Mucosa of stomach (tissue), 1 donor: ENCODE data around the gene ABLIM1.

Source experiments
- H3K27me3 ChIP-seq: one replicate; pipeline ENCODE4 v1.7.0; 2013; ENCODE audit warnings: mild to moderate bottlenecking, low read length; ENCODE audit not compliant: control insufficient read depth, insufficient read depth
- H3K36me3 ChIP-seq: one replicate; pipeline ENCODE4 v1.7.0; 2013; ENCODE audit warnings: low read length; ENCODE audit not compliant: control insufficient read depth, insufficient read depth
- H3K4me1 ChIP-seq: one replicate; pipeline ENCODE4 v1.7.0; 2013; ENCODE audit warnings: mild to moderate bottlenecking, low read length; ENCODE audit not compliant: control insufficient read depth, insufficient read depth
- H3K4me3 ChIP-seq: one replicate; pipeline ENCODE4 v1.7.0; 2013; ENCODE audit warnings: low read length
- H3K9ac ChIP-seq: one replicate; pipeline ENCODE4 v1.7.0; 2013; ENCODE audit warnings: mild to moderate bottlenecking, low read length, moderate library complexity
- H3K9me3 ChIP-seq: one replicate; pipeline ENCODE4 v1.7.0; 2013; ENCODE audit warnings: mild to moderate bottlenecking, low read length, moderate library complexity; ENCODE audit not compliant: control insufficient read depth
- donor health status: Pancreatic carcinoma.

ABLIM1 gene

GRCh38 chr10:114396464-114396863, 261.6 kb downstream of the ABLIM1 start:
- Histone ChIP-seq H3K4me1 (peaks cover 20% of the 10 kb centered on the region), H3K36me3 (no peaks in the 10 kb centered on the region), H3K27me3 (no peaks in the 10 kb centered on the region), H3K9ac (no peak overlapping the region), H3K4me3 (no peak overlapping the region), H3K9me3 (no peaks in the 10 kb centered on the region)

GRCh38 chr10:114395366-114396022, 262.6 kb downstream of the ABLIM1 start:
- Histone ChIP-seq H3K36me3 (no peaks in the 10 kb centered on the region), H3K9me3 (no peaks in the 10 kb centered on the region), H3K4me3 (no peak overlapping the region), H3K27me3 (no peaks in the 10 kb centered on the region), H3K4me1 (peaks cover 20% of the 10 kb centered on the region), H3K9ac (no peak overlapping the region)

- Histone ChIP-seq H3K9ac (no peak overlapping the region), H3K9me3 (no peaks in the 10 kb centered on the region), H3K4me3 (no peak overlapping the region), H3K27me3 (no peaks in the 10 kb centered on the region), H3K4me1 (peaks cover 15% of the 10 kb centered on the region), H3K36me3 (no peaks in the 10 kb centered on the region)
These were observed 263.5 kb downstream of the ABLIM1 start for GRCh38 chr10:114394531-114394930.

GRCh38 chr10:114393886-114394285, 264.2 kb downstream of the ABLIM1 start:
- Histone ChIP-seq H3K36me3 (no peaks in the 10 kb centered on the region), H3K27me3 (no peaks in the 10 kb centered on the region), H3K4me3 (no peak overlapping the region), H3K4me1 (peaks cover 15% of the 10 kb centered on the region), H3K9ac (no peak overlapping the region), H3K9me3 (no peaks in the 10 kb centered on the region)

- no peaks in the 10 kb centered on the region for H3K27me3 ChIP-seq
- no peak overlapping the region for H3K4me3 ChIP-seq
These were observed 264.6 kb downstream of the ABLIM1 start for GRCh38 chr10:114393482-114393881.

GRCh38 chr10:114392112-114392835, 265.8 kb downstream of the ABLIM1 start:
- Histone ChIP-seq H3K4me1 (no peaks in the 10 kb centered on the region), H3K27me3 (no peaks in the 10 kb centered on the region), H3K9me3 (no peaks in the 10 kb centered on the region), H3K9ac (no peak overlapping the region), H3K36me3 (no peaks in the 10 kb centered on the region), H3K4me3 (no peak overlapping the region)

More at GRCh38 chr10:114393482-114393881, 264.6 kb downstream of the ABLIM1 start:
- no peak overlapping the region for H3K9ac ChIP-seq
- peaks cover 12% of the 10 kb centered on the region for H3K4me1 ChIP-seq
- H3K9me3 ChIP-seq, result no peaks in the 10 kb centered on the region
- no peaks in the 10 kb centered on the region for H3K36me3 ChIP-seq

- H3K9me3 ChIP-seq, result no peaks in the 10 kb centered on the region
- H3K27me3 ChIP-seq, result no peaks in the 10 kb centered on the region
- no peaks in the 10 kb centered on the region for H3K36me3 ChIP-seq
- no peak overlapping the region for H3K4me3 ChIP-seq
- no peak overlapping the region for H3K9ac ChIP-seq
- no peaks in the 10 kb centered on the region for H3K4me1 ChIP-seq
These were observed 266.5 kb downstream of the ABLIM1 start for GRCh38 chr10:114391599-114391998.

GRCh38 chr10:114389426-114389825, 268.6 kb downstream of the ABLIM1 start:
- Histone ChIP-seq H3K27me3 (no peaks in the 10 kb centered on the region), H3K36me3 (no peaks in the 10 kb centered on the region), H3K9ac (no peak overlapping the region), H3K4me1 (no peaks in the 10 kb centered on the region), H3K9me3 (no peaks in the 10 kb centered on the region), H3K4me3 (no peak overlapping the region)

- Histone ChIP-seq H3K9ac (no peak overlapping the region), H3K4me3 (no peak overlapping the region), H3K9me3 (no peaks in the 10 kb centered on the region), H3K36me3 (no peaks in the 10 kb centered on the region), H3K27me3 (no peaks in the 10 kb centered on the region), H3K4me1 (no peaks in the 10 kb centered on the region)
These were observed 269.8 kb downstream of the ABLIM1 start for GRCh38 chr10:114388275-114388674.

- H3K27me3 ChIP-seq, result no peaks in the 10 kb centered on the region
- no peaks in the 10 kb centered on the region for H3K36me3 ChIP-seq
- H3K4me3 ChIP-seq, result no peak overlapping the region
- H3K9me3 ChIP-seq, result no peaks in the 10 kb centered on the region
- H3K4me1 ChIP-seq, result no peaks in the 10 kb centered on the region
- H3K9ac ChIP-seq, result no peak overlapping the region
These were observed 270.3 kb downstream of the ABLIM1 start for GRCh38 chr10:114387784-114388183.

GRCh38 chr10:114386452-114386851, 271.6 kb downstream of the ABLIM1 start:
- Histone ChIP-seq H3K4me3 (no peak overlapping the region), H3K4me1 (no peaks in the 10 kb centered on the region), H3K9ac (no peak overlapping the region), H3K9me3 (no peaks in the 10 kb centered on the region), H3K36me3 (no peaks in the 10 kb centered on the region), H3K27me3 (no peaks in the 10 kb centered on the region)

GRCh38 chr10:114385557-114385956, 272.5 kb downstream of the ABLIM1 start:
- H3K9me3 ChIP-seq, result no peaks in the 10 kb centered on the region
- no peak overlapping the region for H3K9ac ChIP-seq
- H3K4me1 ChIP-seq, result no peaks in the 10 kb centered on the region
- H3K27me3 ChIP-seq, result no peaks in the 10 kb centered on the region
- no peaks in the 10 kb centered on the region for H3K36me3 ChIP-seq
- no peak overlapping the region for H3K4me3 ChIP-seq
